SK-MEL-5 (cell line): ENCODE results near the gene CEACAM5. TPM values are rescaled to one million over a fixed set of nuclear protein-coding genes. Genes with fewer than 3 reads are reported as not detected.
"Not testable (repeated sequence)": the region's sequence is repeated elsewhere in the genome, so short reads cannot be mapped to it uniquely, and the experiment has no call there.

Source experiments
- DNase-seq: peaks from one replicate; pipeline ENCODE4 v3.0.0-alpha.2; 2016; ENCODE audit warnings: low read depth, low spot score
- in situ Hi-C: cut with HindIII; loops from 2 replicates; pipeline ENCODE4 v1.10.0; 2016; ENCODE audit warnings: low sequenced_read_pairs, high pct_unique_total_duplicates, low pct_unique_long_range_greater_than_20kb
- total RNA-seq: library from RNA; depleted of rRNA; stranded (reverse); fragments of >200 nt; shearing (Covaris generic); gene quantifications from 2 replicates; pipeline ENCODE4 v1.2.3, GENCODE V29; 2014; rRNA removed

The CEACAM5 gene
- total RNA-seq, 1 experiment from 2014 or later = not detected

GRCh38 chr19:41758846-41759245 is 50.4 kb downstream of the CEACAM5 start:
- in situ Hi-C loops = no loop called here
- no peak for DNase-seq

GRCh38 chr19:41767115-41767514 is 58.7 kb downstream of the CEACAM5 start:
- in situ Hi-C loops = no loop called here
- no peak for DNase-seq

- DNase-seq, in situ Hi-C loops: not testable (repeated sequence)
These were observed 59.7 kb downstream of the CEACAM5 start for GRCh38 chr19:41768105-41768504.

GRCh38 chr19:41769608-41770007 is 61.2 kb downstream of the CEACAM5 start:
- DNase-seq = no peak
- in situ Hi-C loops = no loop called here

- in situ Hi-C loops = no loop called here
- DNase-seq = no peak
These were observed 63.0 kb downstream of the CEACAM5 start for GRCh38 chr19:41771410-41771809.

DNA sequence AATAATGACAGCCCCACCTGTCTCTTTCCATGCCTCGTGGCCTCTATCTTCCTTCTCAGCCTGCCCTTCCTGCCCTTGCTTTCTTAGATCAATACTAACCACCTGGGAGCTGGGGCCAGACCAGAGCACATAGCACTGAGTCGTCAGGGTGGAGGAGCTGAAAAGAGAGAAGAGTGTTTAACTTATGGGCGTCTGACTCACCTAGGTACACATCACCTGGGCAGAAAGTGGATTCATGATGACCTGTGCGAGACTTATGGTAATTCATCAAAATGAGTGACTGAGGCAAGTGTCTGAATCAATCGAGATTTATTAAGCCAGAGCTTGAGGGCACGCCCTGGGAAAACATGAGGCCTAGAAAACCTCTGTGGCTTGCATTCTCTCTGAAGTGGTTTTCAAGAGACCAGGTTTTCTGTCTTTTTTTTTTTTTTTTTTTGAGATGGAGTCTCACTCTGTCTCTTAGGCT is 66.1 kb downstream of the CEACAM5 start:
- DNase-seq = no peak
- in situ Hi-C loops = no loop called here

DNA sequence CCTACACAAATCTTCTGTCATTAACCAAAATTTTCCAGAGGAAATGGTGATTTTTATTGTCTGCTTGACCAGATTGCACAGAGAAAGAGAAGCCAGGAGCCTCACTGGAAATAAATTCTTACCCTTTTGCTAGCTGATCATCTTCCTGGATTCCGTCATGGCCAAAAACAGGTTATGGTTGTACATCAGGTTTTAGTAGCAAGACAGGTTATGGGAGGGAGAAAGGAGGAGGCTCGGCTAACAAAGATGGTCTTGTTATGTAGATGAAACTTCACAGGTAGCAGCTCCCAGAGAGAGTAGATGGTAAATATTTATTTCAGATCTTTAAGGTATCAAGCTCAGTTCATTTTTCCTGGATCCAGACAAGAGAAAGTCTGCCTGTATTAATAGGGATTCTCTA is 68.3 kb downstream of the CEACAM5 start:
- in situ Hi-C loops = no loop called here
- no peak for DNase-seq

Other genes with a start within 250 kb of the CEACAM5 start
- 0.21 TPM in 1 of 2 replicates, not detected in the other for gene CEACAM21, start 132.5 kb upstream of the CEACAM5 start, total RNA-seq
- gene CEACAM4, start 81.6 kb upstream of the CEACAM5 start, total RNA-seq = not detected in 2 replicates
- not detected in 2 replicates for gene CEACAM7, start 20.4 kb upstream of the CEACAM5 start, total RNA-seq
- gene CEACAM6, start 46.9 kb downstream of the CEACAM5 start, total RNA-seq = 0.13 TPM in 1 of 2 replicates, not detected in the other
- gene CEACAM3, start 88.0 kb downstream of the CEACAM5 start, total RNA-seq = not detected in 2 replicates
- not detected in 2 replicates for gene LYPD4, start 136.1 kb downstream of the CEACAM5 start, total RNA-seq
- not detected in 2 replicates for gene DMRTC2, start 136.4 kb downstream of the CEACAM5 start, total RNA-seq
- 1,776 and 1,861 TPM in 2 replicates for gene RPS19, start 151.6 kb downstream of the CEACAM5 start, total RNA-seq
- gene CD79A, start 168.7 kb downstream of the CEACAM5 start, total RNA-seq = 0.11 and 0.37 TPM in 2 replicates
- gene ARHGEF1, start 174.6 kb downstream of the CEACAM5 start, total RNA-seq = 18.9 and 24.9 TPM in 2 replicates
- gene ERFL, start 219.8 kb downstream of the CEACAM5 start, total RNA-seq = not detected in 2 replicates